Measurements from ENCODE around the gene TFB1M. TPM values are rescaled to one million over a fixed set of nuclear protein-coding genes. Genes with fewer than 3 reads are reported as not detected.

The TFB1M gene
- total RNA-seq, 1 experiment from 2014 or later, result 13.3 TPM

DNA sequence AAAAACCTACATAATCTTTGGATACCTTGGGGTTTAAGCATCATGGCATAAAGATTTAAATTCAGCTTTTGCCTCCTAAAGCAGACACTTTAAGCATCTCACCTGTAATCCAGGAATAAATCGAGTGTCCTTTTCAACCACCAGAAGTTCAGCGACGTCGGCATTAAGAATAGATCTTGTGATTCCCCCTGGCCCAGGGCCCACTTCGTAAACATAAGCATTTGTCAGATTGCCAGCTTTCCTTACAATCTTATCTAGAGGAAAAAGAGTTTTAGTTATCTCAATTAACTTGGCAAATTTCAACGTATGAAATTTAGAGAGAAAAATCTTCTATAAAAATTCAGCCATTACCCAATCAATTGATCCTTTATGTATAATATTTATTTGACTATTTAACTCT is 3.2 kb downstream of the TFB1M start:
- no peak for DNase-seq (ENCODE audit: low spot score)
- in situ Hi-C loops (cut with HindIII; ENCODE audit: low sequenced_read_pairs), result no loop called here

DNA sequence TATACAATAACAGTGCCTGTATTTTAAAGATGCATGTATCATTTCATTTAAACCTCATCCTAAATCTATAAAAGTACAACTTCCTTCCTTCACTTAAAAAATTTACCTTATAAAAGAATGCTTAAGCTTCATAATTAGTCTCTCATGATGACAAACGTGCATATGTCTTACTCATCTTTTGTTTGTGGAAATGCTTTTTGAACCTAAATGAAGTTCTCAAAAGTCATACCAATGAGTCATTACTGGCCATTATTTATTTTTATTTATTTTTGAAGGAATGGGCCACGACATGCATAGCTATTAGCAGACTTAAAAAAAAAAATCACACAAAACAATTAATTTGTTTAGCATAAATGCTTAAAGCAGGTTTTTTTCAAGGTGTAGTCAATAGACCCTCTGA is 3.7 kb downstream of the TFB1M start:
- in situ Hi-C loops (cut with HindIII; ENCODE audit: low sequenced_read_pairs), result no loop called here
- no peak for DNase-seq (ENCODE audit: low spot score)

DNA sequence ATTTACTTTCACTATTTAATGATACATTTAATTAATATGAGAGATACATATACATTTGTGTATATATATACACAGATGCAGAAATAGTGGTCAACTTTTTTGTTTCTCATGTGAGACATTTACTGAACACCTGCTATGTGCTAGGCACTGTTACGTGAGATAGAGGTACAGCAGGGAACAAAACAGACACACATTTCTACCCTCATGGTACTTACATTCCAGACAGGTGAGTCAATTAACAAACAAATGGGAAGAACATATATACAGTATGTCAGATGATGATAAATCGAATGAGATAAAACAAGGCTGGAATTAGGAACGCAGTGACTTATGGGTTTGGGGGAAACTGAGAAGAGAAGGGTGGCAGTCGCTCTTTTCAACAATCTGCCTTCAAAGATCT is 5.1 kb downstream of the TFB1M start:
- DNase-seq (ENCODE audit: low spot score), result no peak
- in situ Hi-C loops (cut with HindIII; ENCODE audit: low sequenced_read_pairs), result no loop called here

GRCh38 chr6:155306958-155307357 is 7.3 kb downstream of the TFB1M start:
- in situ Hi-C loops (cut with HindIII; ENCODE audit: low sequenced_read_pairs), result no loop called here
- no peak for DNase-seq (ENCODE audit: low spot score)

- DNase-seq (ENCODE audit: low spot score), result no peak
- in situ Hi-C loops (cut with HindIII; ENCODE audit: low sequenced_read_pairs), result no loop called here
Observed at GRCh38 chr6:155303361-155303870, 10.9 kb downstream of the TFB1M start.

DNA sequence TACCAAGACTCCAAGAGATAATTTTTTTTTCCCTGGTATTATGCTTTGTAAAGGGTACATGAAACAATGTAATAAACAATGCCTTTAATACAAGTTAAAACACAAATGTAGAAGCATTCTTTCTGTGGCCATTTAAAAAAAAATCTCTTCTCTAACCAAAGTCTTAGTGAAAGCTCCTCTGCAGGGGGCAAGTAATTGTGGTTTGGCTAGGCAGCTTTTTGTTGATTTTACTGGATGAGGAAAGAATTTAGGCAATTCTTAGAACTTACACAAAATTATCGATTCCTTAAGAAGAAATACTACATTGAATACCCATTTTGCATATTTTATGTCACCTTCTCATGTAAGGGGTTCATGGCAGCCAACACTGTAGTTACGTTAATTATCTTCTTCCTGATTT is 12.4 kb downstream of the TFB1M start:
- no peak for DNase-seq (ENCODE audit: low spot score)
- in situ Hi-C loops (cut with HindIII; ENCODE audit: low sequenced_read_pairs), result no loop called here

DNA sequence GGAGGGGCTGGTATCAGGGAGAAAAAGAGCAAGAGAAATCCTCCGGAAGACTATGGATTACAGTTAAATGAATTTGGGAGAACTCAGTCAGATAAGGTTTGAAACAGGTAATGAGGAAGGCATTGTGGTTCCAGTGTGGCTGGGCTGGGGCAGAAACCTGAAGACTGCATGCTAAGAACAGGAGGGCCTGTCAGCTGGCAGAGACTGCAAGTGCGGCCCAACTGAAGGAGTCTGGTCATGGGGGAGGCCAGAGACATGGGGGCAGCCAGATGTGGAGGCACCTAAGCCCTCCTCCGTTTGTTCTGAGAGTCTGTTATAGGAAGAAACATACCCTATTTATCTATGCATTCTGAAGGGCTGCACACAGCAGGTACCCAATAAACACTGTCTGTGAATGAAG is 16.6 kb downstream of the TFB1M start:
- in situ Hi-C loops (cut with HindIII; ENCODE audit: low sequenced_read_pairs), result no loop called here
- no peak for DNase-seq (ENCODE audit: low spot score)

DNA sequence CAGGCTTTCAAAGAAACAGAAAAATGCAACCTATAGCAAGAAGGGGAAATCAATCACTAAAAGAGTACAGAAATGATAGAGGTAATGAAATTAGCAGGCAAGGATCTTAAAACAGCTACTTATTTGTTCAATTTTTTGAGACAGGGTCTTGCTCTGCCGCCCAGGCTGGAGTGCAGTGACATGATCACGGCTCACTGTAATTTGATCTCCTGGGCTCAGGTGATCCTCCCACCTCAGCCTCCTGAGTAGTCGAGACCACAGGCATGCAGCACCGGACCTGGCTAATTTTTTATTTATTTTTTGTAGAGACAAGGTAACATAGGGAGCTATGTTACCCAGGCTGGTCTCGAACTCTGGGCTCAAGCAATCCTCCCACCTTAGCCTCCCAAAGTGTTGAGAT is 21.6 kb downstream of the TFB1M start:
- no peak for DNase-seq (ENCODE audit: low spot score)
- in situ Hi-C loops (cut with HindIII; ENCODE audit: low sequenced_read_pairs), result no loop called here

GRCh38 chr6:155291291-155291690 is 23.0 kb downstream of the TFB1M start:
- in situ Hi-C loops (cut with HindIII; ENCODE audit: low sequenced_read_pairs), result no loop called here
- DNase-seq (ENCODE audit: low spot score), result no peak

GRCh38 chr6:155290491-155290890 is 23.8 kb downstream of the TFB1M start:
- in situ Hi-C loops (cut with HindIII; ENCODE audit: low sequenced_read_pairs), result no loop called here
- DNase-seq (ENCODE audit: low spot score), result no peak

DNA sequence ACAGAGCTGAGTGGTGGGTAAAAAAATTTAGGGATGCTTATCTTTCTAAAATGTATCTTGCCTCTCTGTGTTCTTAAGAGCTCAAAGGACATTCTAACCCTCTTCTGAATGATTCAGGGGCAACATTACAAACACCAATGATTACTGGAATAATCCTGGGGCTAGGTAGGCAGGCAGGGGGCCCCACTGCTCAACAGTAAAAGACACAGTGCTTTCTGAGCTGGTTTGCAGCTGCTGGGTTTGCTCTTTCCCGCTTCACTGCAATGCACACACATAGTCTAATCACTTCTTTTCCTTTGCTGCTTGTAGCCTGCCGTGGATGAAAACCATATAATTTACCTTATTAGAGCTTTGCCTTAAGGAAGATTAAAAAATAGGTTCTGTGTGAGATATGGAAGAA is 26.5 kb downstream of the TFB1M start:
- in situ Hi-C loops (cut with HindIII; ENCODE audit: low sequenced_read_pairs), result no loop called here
- no peak for DNase-seq (ENCODE audit: low spot score)

- in situ Hi-C loops (cut with HindIII; ENCODE audit: low sequenced_read_pairs), result no loop called here
- DNase-seq (ENCODE audit: low spot score), result no peak
Observed at GRCh38 chr6:155284775-155285174, 29.5 kb downstream of the TFB1M start.

DNA sequence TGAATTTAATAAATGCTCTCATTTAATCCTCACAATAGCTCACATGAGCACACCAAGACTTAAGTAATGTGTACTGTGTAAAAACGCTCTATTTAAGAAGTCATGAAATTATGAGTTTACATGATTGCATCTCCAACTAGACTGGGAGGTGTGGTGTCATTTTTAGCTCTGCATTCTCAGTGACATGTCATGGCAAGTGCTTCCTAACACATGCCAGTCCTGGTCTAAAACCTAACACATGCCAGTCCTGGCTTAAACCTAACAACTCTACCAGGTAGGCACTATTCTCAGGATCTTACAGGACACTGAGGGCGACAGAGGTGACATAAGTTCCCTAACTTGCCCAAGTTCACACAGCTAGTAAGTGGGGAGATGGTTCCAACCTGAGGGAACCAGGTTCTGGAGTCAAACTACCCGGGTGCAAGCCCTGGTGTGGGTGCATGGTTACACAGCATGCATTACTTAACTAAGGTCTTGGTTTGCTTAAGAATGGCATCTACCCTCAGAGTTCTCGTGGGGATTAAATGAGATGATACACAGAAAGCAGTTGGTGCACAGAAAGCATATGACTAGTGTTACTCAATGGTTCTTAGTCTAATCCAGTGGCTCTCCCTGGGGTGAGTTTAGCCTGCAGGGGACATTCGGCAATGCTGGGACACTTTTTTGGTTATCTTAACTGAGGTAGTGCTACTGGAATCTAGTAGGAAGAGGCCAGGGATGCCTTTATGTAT is 35.8 kb downstream of the TFB1M start:
- in situ Hi-C loops (cut with HindIII; ENCODE audit: low sequenced_read_pairs), result no loop called here
- no peak for DNase-seq (ENCODE audit: low spot score)

DNA sequence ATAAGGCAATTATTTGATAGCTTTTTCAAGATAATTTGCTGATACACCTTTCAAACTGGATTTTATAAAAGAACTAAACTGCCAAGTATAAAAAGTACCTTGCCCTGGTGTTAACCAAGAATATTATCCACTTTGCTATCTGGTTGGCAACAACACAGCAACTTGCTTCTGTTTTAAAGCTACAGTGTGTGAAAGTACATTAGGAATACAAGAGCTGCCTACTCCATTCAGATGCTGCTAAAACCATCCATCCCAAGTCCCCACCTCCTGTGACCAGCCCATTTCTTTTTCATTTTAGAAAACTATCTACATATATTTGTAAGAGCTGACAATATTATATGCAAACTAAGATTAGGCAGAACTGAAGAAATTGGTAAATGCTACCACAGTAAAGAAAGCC is 37.6 kb downstream of the TFB1M start:
- in situ Hi-C loops (cut with HindIII; ENCODE audit: low sequenced_read_pairs), result no loop called here
- no peak for DNase-seq (ENCODE audit: low spot score)

DNA sequence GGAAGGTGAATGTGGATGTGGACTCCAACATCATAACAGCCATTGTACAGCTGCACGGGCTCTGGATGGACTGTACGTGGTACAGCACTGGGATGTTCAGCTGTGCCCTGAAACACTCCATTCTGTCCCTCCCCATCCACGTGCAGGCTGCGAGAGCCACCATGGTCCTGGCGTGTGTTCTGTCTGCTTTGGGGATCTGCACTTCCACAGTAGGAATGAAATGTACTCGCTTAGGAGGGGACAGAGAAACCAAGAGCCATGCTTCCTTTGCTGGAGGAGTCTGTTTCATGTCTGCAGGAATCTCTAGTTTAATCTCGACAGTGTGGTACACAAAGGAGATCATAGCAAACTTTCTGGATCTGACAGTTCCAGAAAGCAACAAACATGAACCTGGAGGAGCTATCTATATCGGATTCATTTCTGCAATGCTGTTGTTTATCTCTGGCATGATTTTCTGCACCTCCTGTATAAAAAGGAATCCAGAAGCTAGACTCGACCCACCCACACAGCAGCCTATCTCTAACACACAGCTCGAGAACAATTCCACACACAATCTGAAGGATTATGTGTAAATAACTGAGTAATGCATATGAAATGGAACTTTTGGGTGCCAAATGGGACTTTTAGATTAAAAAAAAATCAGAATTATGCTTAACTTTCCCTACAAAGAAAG is 38.3 kb downstream of the TFB1M start:
- DNase-seq (ENCODE audit: low spot score), result no peak
- in situ Hi-C loops (cut with HindIII; ENCODE audit: low sequenced_read_pairs), result no loop called here

DNA sequence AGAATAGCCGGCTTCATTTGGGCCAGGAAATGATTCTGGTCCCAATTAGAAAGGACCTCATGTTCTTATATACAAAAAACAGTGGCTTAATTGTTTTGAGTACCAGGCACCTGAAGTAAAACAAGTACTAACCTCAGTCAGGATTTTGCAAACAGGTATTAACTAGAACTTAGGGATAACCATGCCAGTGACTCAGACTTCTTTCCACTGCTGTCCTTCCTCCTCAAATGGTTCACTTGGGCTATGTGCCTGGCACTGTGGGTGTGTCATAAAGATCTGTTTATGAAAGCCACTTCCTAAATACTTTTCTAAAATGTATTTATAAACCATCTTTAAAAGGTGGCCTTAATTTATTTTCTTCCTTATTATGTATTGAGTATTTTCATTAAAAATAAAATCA is 39.8 kb downstream of the TFB1M start:
- no peak for DNase-seq (ENCODE audit: low spot score)
- in situ Hi-C loops (cut with HindIII; ENCODE audit: low sequenced_read_pairs), result no loop called here

- DNase-seq (ENCODE audit: low spot score), result no peak
- in situ Hi-C loops (cut with HindIII; ENCODE audit: low sequenced_read_pairs), result no loop called here
Observed at GRCh38 chr6:155274106-155274505, 40.2 kb downstream of the TFB1M start.

GRCh38 chr6:155273431-155273830 is 40.9 kb downstream of the TFB1M start:
- DNase-seq (ENCODE audit: low spot score), result no peak
- in situ Hi-C loops (cut with HindIII; ENCODE audit: low sequenced_read_pairs), result no loop called here

DNA sequence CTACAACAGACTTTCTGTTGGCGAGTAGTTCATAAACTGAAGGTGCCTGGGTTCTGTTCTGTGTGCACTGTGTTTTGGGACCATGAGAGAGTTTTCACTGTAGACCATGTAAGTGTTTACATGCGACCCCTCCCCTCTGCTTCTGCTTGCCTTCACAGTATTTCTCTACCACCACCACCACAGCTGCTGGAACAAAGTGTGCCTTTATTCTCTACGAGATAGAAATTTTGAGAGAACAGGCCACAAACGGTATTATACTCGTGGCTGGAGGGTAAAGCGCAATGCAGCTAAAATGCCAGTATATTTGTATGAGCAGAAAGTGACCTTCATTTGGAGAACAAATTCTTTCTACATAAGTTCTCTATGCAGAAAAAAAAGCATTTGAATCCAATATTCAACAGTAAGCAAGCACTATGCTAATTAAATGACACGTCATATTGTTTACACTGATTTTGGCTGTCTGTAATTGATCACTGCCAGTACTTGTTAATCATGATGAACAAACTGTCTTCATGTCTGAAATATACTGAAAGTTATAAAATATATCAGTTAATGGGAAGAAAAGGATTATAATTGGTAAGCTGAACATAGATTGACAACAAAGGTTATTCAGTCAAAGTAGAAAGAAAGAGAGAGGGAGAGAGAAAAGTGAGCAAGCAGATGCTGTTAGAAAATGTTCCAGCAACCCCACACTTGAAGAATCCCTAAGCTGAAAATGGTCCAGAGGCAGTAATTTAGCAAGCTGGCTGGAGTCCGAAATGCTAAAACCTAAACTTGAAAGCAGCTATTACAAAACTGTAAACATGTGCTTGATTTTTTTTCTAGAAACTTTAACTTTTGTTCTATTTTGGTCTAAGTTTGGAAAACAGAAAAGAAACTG is 41.7 kb downstream of the TFB1M start:
- no peak for DNase-seq (ENCODE audit: low spot score)
- in situ Hi-C loops (cut with HindIII; ENCODE audit: low sequenced_read_pairs), result no loop called here

DNA sequence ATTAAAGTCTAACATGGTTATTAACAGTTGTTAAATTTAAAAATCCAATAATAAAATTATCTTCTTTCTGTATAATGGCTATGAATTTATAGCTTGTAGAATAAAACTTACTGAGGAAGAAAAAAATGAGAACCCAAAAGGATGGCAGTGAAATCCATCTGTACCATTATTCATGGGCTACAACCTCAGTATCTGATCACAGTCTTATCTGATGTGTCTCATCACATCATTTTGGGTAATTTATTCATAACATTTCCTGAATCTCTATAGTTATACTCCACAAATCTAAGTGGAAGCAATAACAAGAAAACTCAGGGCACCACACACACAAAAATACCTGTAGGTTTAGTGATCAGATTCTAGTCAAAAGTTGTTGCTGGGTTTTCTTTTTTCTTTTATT is 43.1 kb downstream of the TFB1M start:
- DNase-seq (ENCODE audit: low spot score), result no peak
- in situ Hi-C loops (cut with HindIII; ENCODE audit: low sequenced_read_pairs), result no loop called here
